COR-L47 (cell line): Measurements from ENCODE around the gene ATXN1.
"Not testable (repeated sequence)": the region's sequence is repeated elsewhere in the genome, so short reads cannot be mapped to it uniquely, and the experiment has no call there.

Experiments
- DNase-seq: peaks from one replicate; lab custom pipeline; 2025; lab: John Stamatoyannopoulos, UW

ATXN1 gene

DNA sequence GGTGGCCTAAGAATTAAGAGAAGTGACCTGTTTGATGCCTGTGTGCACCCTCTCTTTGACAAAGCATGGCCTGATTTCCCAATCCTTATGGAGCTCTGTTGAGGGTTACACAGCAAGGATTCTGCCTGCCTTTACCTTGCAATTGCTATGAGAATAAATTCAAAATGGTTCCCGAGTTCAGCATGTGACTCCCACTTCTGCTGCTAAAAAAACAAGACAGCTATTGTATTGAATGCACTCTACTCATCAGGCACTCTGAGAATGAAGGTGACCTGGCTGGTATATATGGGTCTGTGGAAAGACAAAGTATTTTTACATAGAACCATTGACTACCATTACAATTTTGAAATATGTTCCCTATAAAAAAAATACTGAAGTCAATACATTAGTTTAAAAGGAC, 190.3 kb downstream of the ATXN1 start:
- no peak for DNase-seq

DNA sequence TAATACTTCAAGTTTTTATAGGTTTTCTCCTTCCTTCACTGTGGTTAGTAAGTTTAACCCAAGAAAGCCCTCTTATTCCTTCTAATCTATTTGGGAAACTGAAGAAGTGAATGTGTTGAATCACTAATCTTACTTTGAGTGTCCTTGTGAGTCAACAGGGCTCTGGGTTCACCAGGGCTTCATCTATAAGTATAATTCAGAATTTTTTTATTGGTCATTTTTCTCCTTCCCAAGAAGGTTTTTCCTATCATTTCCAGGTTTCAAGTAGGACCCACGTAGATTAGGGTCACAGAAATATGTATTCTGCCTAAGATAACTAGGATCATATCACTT, 191.1 kb downstream of the ATXN1 start:
- no peak for DNase-seq

DNA sequence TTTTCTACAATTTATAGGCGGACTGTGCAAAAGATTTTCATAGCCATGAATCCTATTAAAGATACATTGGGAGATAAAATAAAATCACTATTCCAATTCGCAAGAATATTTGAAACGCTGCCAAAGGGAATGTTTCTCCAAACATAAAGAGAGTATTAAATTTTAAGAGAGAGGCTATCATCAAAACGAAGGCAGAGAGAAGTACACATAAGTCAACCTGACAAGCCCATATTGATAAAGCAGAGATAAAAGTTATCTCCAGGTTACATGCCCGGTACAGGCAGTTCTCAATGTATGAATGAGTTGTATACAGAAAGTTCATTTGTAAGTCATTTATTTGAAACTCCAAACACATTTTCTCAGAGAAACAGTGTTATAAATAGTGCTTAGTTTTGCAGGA, 193.1 kb downstream of the ATXN1 start:
- no peak for DNase-seq

DNA sequence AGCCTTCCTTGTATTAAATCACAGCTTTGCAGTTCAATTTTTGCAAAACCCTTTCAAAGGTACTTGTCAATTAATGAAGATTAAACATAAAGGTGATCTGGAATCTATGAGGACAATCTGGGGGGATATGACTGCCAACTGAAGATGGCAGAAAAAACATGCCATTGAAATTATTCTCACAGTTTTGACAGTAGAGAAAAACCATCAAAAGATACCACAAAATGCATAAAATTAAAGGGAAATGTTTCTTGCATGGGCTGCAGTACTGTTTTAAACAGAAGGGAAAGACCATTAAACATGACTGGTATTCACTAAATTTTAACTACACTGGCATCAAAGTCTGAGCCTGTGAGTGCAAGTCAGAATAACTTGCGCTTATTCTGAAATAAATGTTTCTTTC, 194.2 kb downstream of the ATXN1 start:
- DNase-seq: no peak

DNA sequence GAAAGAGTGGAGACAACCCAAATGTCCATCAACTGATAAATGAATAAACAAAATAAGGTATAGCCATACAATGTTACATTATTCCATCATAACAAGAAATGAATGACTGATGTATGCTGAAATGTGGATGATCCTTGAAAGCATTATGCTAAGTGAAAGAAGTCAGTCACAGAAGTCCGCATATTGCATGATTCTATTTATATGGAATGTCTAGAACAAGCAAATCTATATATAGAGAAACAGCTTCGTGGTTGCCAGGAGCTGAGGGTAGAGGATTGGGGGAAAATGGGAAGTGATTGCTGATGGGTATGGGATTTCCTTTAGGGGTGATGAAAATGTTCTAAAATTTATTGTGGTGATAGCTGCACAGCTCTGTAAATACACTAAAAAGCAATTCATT, 196.8 kb downstream of the ATXN1 start:
- no peak for DNase-seq

DNA sequence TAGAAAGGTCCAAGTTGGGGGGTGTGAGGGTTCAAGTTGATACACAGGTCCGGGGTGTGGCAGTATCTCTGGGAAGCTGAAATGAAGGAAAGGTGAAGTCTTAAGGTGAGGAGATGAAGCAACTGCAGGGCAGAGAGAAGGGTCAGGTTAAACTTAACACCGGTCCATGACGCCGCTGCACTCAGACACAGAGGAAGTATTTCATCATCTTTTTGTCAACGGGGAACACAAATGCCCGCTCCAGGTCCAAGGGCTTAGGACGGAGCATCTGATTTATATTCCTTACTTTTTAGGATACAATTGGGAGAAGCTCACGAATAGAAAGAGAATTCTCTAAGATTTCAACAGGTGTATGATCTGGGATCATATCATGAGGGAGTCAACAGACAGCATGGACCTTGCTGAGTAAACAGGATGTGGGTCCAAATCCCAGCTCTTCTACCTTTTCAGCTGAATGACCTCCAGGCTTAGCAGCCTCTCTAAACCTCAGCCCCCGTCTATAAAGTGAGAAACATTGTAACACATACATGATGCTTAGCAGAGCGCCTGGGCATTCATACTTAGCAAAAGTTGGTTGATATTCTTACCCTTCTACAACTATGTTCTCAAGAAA, 197.5 kb downstream of the ATXN1 start:
- no peak for DNase-seq

DNA sequence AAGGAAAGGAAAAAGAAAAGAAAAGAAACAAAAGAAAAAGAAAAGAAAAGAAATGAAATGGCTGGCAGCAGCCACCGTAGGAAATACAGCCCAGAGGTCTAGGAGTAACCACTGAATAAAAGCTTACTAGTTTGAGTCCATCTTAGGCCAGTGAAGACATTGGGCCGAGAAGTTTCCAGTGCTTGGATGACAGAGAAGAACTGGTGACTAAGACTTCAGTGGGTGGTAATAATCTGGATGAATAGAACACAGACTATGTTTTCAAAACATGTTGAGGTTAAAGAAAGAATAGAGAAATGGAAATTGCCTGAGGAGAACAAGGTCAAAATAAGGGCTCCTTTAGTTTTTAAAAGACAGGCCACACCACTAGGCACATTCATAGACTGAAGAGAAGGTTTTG, 198.8 kb downstream of the ATXN1 start:
- no peak for DNase-seq

DNA sequence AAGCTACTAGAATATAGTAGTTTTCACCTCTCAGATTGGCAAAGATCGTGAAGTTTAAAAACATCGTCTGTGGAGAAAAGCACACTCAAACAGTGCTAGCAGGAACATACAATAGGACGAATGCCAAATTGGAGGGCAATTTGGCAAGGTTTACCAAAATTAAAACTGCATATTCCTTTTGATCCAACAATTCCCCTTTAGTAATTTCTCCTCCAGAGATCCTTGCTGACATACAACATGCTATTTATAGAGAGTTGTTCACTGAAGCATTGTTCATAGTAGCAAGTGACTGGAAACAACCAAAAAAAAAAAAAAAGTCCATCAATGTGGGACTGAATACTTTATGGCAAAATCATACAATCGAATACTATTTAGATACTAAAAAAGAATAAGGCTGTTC, 202.2 kb downstream of the ATXN1 start:
- no peak for DNase-seq

DNA sequence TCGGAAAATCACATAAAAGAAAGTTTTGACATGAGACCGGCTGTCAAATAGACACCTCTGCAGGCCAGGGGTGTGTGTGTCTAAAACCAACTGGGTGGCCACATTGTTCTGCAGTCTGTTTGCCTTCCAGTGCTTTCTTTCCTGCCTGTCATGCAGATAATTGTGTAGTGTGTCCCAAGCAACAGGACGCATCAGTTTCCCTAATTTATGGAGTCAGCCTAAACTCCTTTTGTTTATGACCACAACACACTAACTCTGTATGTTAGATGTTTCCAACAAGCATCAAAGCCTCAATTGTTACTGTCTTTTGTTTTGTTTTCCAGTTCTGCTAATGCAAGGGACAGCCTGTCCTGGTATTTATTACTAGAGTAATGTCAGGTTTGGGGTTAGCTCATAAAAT, 205.7 kb downstream of the ATXN1 start:
- DNase-seq: no peak

DNA sequence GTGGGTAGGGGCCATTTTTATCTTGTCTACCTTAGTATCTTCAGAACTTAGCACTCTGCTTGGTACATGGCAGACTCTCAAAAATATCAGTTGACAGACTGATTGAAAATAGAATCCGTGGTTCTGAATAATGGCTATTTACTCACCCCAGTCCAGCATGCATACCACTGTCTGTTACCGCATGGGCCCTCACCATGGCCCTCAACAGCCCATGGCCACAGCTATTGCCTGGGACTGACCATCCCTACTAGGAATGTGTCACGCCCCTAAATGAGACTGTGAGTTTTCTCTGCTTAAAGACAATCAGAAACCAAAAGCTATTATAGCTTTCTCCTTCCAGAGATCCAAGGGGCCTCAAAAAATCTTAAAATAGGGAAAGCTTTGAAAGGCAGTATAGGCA, 207.7 kb downstream of the ATXN1 start:
- no peak for DNase-seq

DNA sequence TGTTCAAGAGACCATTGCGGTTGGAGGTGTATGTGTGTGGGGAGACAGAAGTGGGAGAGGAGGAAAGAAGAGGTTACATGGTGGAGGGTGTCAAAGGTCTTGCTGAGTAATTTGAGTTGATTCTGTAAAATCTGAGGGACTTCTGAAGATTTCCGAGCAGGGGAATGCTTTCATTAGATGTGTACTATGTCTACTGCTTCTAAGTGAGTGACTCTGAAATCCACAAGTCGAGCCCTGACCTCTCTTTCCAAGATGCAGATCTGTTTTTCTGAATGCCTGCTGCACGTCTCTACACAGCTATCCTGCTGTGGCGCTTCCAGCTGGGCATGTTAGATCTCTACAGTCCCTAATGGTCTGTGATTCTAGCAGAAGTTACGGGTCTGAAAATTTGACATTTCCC, 209.8 kb downstream of the ATXN1 start:
- no peak for DNase-seq

DNA sequence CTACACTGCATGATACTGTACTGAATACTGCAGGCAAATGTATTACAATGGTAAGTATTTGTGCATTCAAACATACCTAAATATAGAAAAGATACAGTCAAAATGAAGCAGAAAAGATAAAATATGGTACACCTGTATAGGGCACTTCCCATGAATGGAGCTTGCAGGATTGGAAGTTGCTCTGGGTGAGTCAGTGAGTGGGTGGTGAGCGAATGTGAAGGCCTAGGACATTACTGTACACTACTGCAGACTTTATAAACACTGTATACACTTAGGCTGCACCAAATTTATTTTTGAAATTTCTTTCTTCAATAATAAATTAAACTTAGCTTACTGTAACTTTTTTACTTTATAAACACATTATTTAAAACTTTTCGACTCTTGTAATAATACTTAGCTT, 213.1 kb downstream of the ATXN1 start:
- DNase-seq: no peak

DNA sequence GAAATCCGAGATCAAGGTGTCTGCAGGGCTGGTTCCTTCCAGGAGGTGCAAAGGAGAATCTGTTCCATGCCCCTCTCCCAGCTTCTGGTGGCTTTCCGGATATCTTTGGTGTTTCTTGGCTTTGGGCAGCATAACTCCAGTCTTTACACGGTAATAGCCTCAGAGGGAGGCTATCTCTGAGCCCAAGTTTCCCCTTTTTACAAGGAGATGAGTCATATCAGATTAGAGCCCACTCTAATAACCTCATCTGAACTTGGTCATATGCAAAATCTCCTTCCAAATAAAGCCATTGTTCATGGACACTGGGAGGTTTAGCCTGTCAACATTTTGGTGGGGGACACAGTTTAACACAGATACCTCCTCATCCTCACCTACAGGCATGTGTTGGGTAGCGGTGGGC, 213.7 kb downstream of the ATXN1 start:
- no peak for DNase-seq

DNA sequence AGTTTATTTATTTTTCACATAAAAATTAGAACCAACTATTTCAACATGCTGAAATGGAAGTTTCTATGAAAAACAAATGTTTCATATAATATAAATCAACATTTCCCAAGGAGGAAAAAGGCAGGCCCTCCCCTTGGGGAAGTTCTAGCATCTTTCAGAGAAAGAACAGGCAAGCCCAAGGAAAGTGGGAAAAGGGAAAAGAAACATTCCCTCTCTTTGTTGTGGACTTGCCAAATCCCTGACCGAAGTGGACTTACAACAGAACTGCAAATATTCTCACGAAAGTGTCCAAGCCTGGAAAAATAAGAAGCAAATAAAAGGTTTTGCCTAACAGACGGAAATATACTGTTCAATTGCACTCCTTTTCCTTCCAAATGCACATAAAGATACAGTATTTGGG, 214.4 kb downstream of the ATXN1 start:
- DNase-seq: no peak

DNA sequence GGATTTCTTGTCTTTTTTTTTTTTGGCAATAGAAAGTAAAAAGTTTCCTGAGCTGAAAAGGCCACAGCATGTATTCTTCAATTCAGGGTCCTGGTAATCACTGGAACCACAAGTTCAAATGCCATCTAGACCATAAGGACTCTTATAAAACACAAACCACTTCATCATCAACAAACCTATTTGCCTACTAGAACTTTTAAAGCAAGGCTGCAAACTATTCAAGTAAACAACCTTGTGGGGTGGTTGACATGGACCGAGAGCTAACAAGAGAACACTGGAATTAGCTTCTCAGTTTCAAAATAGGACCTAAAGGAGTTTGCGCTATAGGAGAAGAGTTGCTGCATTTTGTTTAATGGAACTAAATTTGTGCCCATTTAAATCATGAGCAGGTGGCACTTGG, 215.9 kb downstream of the ATXN1 start:
- DNase-seq: no peak

DNA sequence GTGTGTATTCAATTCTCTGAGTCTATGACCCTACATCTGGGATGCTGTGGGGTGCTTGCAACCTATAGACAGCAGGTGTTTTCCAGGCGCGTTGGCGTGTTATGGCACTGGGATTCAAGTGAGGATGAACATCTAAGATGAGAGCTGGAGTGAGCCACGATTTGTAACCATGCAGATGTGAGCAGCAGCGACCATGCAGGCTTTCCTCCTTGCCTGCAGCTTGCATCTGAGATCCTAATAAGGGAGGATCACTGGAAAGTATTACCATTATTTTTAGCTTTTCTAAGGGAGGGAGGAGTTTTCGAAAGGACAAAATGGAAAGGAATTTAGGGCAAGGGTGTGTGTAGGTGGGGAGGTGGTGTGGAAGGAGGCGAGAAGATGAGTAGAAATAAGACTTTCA, 216.7 kb downstream of the ATXN1 start:
- DNase-seq: no peak

DNA sequence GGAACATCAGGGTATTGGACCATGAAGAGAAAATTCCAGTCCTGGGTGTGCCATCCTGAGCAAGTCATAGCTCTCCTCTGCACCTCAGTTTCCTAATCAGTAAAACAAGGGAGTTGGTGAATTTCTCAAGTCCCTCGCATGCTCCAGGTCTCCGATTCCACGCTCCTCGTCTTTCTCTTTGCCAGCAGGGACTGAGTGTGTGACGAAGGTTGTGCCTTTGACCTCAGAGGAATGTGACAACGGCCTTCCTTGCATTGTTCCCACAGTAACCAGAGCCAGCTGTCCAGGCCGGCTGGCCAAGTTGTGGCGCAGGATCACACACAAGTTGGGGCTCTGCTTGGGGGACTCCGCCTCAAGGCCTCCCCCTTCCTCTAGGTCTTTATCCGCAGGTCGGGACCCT, 217.3 kb downstream of the ATXN1 start:
- no peak for DNase-seq

DNA sequence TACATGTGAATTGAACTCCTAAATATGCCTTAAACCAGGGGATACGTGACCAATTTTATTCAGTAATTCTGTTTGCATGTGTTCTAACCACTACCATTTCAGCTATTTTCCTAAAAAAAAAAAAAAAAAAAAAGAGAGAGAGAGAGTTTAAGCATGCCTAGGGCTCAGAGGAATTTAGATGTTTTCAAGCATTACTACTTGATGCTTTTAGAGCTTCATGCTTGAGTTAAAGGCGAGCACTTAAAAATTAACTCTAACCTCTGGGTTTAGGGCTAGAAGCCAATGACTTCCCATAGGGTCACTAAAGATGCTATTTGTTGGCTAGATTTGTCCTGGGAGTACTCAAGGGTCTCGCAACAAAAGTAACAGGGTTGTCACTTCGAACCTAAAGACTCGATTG, 217.7 kb downstream of the ATXN1 start:
- no peak for DNase-seq

DNA sequence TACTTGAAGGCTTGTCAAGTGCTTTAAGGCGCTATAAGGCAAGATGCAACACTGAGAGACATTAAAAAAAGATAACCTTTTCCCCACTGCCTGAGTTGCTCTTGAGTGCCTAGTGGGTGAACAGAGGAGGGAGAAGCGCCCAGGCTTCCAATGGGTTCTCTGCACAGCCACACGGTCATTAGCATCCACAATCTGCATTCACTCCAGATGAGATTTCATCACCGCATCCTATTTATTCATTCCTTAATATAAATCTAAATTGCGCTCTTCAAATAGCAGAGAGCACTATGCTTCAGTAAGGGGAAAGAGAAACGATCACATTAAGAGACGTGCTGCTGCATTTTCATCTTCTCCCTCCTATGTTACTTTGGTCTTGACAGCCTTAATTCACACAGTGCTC, 219.2 kb downstream of the ATXN1 start:
- no peak for DNase-seq

DNA sequence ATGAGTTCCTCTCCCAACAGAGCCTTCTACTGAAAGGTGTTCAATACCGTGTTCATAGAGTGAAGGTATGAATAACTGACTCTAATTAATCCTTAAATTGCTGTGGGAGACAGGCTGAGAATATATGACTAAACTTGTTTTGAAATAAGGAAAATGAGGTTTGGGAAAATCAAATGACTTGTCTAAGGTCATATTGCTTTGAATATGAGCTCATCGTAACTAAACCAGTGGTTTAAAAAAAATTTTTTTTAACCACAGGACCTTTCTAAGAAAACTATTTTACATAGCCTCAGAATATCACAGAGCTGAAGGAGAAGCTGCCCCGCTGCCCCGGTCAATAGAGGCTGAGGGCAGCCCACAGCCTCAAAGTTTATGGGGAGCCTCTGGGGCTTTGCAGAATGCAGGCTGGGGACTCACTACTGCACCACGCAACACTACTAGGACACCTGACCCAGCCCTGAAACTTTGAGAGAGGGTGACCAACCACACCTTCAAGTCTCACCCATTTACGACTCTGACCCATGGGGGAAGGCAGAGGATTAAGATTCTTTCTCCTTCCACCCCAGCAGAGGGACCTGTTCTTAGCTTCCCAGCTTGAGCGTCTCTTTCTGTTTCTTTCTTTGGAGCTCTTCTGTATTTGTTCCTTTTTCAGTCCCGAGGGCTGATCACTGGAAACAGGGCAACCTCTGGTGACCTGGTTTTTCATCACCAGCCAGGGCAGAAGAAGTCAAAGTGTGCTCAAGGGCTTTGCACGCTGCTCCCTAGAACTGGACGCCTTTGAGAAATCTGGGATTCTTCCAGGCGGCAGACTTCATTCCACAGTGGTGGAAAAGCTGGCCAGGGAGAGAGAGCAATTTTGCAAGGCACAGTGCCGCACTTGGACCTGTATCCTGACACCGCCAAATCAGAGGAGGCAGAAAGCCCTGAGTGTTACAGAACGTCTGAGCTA, 220.2 kb downstream of the ATXN1 start:
- no peak for DNase-seq

DNA sequence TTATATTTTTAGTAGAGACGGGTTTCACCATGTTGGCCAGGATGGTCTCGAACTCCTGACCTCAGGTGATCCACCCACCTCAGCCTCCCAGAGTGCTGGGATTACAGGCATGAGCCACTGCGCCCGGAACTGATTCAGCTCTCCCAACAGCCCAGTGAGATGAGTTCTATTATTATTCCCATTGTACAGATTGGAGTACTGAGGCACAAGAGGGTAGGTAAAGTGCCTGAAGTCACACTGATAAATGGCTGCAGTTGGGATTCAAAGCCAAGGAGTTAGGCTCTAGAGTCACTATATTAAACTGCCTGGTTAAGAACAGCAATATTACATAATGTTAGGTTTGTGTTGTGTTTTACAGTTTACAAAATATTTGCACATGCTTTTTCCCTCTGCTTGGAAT, 220.9 kb downstream of the ATXN1 start:
- not testable (repeated sequence) for DNase-seq

DNA sequence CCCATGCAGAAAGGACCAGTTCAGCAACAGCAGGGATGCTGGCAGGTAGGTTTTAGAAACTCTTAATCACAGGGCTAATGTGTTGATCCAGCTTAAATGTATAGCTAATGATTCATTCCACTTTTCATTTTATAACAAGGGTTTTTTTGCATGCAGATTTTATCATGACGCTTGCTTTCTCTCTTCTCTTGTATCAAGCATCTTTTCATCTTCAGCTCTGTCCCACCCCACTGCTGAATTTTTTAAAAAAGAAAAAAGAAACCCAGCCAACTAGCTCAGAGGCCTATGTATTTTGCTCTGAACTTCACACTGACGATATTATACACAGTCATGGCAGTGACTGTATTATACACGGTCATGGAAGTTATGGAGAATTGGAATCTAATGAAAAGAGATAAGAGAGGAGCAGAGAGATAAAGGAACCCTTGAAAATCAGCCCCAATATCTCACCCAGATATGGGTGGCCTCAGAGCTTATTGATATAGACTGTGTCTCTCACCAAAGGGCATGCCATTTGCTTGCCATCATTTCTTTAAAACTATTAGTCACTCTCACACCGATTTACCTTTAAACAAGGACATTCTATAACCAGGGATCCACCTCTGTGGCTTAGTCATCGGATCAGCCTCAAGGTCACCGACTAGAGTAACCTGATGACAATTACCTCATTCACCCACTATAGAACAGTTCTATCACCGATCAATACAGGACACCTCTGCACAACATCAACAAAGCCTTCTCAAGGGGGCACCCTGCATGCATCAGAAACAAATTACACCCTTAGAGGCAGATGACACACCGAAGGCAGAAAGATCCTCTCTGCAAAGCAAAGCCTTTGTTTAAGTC, 222.0 kb downstream of the ATXN1 start:
- no peak for DNase-seq

DNA sequence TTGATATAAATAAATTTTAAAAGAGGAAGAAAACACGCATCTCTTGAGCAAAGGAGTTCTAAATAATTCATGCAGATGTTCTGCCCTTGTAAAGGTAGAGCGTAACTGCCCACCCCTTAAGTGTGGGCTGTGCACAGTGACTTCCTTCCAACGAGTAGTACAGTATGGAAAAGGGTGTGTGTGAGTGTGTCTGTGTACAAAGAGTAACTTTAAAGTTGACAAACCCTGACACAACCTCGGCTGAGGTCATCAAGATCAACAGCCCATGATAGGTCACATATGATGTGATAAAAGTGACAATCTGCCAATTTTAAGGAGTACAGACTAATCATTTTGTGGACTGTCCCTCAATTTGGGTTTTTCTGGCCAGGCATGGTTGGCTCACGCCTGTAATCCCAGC, 225.7 kb downstream of the ATXN1 start:
- no peak for DNase-seq
